ENCODE results near the gene PRICKLE2.

Gene PRICKLE2

GRCh38 chr3:64067506-64068346 is 157.5 kb downstream of the PRICKLE2 start:
- DNase-seq, result no peak

- DNase-seq, result no peak
Observed at GRCh38 chr3:64064804-64065203, 160.5 kb downstream of the PRICKLE2 start.

- DNase-seq, result no peak
Observed at GRCh38 chr3:64063983-64064438, 161.3 kb downstream of the PRICKLE2 start.

GRCh38 chr3:64063207-64063982 is 161.9 kb downstream of the PRICKLE2 start:
- peak; percentile 17 for DNase-seq

- DNase-seq, result no peak
Observed at GRCh38 chr3:64061628-64062027, 163.6 kb downstream of the PRICKLE2 start.

DNA sequence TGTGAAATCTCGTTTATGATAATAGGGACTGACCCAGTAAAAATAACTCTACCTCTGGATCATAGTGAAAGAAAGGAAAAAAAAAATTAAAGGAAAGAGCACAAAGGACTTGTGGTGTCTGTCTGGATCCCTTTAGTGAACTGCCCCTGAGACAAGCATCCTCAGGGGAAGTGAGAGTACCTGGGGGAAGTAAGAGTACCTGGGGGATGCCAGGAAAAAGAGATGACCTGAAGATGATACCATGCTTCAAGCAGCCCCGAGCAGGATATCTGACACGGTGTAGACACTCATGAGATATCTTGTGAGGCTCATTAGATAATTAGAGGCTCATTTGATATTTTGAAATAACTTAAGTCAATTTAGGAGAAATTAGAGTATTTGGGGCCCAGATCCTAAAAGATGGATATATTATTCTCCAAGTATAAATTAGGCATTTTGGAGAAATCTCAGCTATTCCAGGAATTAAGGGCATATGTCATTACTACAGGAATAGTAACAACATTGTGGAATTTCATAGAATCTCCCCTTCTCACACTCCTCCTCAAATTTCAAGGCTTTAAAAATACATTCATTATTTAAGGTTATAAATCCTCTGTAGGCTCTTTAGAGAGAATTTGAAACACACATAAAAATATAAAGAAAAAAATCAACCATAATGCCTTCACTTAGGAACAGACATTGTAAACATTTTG is 165.6 kb downstream of the PRICKLE2 start:
- no peak for DNase-seq

DNA sequence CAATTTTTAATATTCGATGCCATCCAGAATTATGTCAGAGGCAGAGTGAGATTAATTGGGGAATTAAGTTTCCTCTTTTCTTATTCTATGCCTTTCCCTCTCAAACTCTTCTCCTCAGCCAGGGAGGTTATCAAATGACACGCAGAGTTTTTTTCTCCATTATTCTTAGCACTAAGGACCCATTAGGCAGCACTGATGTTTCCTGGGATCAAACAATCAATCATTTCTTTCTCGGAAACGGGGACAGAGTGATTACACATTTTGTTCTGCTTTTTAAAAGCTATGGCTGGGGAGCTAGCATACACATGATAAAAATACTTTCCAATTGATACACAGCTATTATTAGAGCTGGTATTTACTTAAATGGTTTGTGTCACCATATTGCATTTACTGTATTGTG is 166.7 kb downstream of the PRICKLE2 start:
- DNase-seq, result no peak

GRCh38 chr3:64057231-64057630 is 168.0 kb downstream of the PRICKLE2 start:
- no peak for DNase-seq

GRCh38 chr3:64056606-64057180 is 168.6 kb downstream of the PRICKLE2 start:
- no peak for DNase-seq

DNA sequence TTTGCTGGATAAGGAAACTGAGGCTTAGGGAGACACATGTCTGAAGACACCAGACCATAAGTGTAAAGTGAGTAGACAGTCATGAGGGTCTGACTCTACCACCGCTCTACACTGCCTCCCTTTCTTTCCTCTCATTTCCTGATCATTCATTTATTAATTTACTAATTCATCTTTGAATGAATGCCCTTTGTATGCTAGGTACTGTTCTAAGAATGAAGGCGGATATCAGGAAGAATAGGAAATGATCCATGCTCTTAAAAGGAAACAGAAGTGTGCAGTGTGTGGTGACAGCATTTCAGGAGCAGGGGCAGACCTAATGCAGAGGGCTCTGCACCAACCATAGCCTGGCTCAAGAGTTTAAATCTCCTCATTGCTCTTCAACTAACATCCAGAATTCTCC is 170.2 kb downstream of the PRICKLE2 start:
- no peak for DNase-seq

DNA sequence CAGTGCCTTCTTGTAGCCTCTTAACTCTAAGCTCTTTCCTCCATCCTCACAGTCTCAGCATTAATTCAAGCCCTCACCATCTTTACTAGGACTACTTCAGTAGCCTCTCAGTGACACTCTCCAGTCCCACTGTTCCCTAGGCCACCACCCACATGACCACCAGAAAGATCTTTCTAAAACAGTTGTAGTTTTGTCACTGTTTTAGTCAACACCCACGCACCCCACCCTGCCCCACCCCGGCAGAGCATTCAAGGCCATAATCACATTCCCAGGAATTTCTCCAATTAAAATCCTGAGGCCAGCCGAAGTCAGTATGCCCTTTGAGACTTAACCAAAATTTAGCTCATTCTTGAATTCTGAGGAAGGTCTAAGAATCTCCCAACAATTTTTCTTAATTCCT is 170.8 kb downstream of the PRICKLE2 start:
- no peak for DNase-seq

DNA sequence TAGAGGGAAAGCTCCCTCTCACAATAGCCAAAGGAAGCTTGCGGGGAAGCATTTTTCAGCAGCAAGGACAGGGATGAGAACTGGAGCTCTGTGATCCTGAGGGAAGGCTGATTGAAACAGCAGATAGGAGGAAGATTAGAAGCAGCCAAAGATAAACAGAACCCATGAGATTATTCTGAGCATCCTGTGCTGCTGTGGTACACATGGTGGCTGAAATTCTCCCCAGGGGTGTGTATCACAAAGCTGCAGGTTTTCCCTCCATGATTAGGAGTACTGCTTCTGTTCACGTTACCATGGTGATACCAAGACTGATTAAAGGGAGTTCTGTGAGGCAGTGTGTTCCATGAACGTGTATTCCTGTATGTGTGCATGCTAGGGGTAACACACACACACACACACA is 171.7 kb downstream of the PRICKLE2 start:
- DNase-seq, result no peak

DNA sequence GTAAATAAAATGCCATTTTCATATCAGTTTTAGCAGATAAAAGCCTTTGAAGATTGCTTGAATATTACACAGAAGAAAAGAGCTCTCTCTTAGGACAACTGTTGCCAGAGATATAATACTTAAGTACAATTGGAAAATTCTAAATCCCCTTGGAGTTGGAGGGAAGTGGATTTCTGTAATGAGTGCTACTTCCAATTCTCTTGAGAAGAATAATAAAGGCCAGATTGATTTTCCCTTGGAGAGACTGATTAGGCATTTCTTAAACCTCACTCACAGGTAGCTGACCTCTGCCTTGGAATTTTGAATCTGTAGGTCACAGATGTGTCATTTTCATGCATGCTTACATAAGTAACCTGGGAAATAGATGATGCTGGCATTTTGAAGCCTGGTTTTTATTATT is 172.1 kb downstream of the PRICKLE2 start:
- DNase-seq, result no peak

DNA sequence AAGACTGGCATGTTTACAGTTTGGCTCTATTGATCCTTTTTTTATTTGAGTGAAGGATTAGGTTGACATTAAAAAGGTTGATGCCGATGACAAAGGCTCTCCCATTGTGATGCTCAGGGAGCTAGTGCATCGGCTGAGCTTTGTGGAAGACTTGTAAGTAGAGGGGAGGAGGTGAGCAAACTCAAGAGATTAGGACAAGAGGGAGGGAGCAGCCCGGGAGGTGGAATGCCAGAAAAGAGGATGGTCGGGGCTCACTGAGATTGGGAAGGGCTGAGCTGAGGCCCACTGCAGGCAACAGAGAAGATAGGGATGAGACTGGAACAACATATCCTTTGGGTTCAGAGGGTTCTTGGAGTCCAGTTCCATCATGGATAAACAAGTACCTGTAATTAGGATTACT is 175.4 kb downstream of the PRICKLE2 start:
- no peak for DNase-seq

GRCh38 chr3:64049136-64049535 is 176.1 kb downstream of the PRICKLE2 start:
- no peak for DNase-seq

GRCh38 chr3:64048631-64049061 is 176.6 kb downstream of the PRICKLE2 start:
- DNase-seq, result no peak

DNA sequence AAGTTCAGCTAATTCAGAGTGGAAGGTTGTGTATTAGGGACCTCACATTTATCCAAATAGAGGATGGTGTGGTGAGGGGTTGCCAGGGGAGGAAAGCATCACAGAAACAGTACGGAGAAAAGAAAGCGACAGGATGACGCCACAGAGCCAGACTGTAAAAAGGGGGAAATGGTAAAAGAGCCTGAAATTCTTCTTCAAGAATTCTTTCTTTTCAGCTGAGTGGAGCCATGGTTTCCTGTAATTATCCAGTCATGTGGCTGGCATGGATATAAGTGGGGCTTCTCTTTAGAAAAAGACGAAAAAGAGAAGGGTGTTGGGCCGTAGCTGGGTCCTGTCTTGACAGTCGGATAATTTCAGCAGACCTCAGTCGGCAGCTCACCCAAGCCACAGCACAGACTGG is 177.5 kb downstream of the PRICKLE2 start:
- DNase-seq, result no peak

DNA sequence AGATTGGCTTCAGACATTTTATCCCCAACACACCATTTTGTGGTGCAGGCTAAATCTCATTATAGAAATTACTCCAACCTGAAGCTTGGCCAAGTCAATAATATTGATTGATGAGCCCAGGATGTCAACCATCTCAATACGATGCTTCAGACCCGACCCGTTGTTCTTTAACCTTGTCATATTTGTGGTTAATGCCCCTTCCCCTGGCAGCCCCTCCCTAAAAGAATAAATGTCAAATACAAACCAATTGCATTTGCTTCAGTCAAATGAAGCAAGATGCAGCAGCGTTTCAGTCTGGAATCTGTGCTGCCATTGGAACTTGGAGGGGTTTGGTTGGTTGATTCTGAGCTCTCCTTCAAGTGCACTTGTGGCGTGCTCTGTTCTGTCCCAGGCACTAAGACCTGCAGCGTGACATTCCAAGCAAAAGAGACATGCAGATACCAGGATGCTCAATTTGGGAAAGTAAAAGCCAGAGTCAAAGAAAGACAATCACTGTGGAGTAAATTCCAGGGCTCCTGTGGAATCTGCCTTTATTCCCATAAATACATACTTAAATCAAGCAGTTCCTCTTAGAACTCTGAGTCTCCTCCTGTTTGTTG is 178.2 kb downstream of the PRICKLE2 start:
- DNase-seq, result no peak

GRCh38 chr3:64046592-64046991 is 178.7 kb downstream of the PRICKLE2 start:
- no peak for DNase-seq

- no peak for DNase-seq
Observed at GRCh38 chr3:64042952-64043351, 182.3 kb downstream of the PRICKLE2 start.
